Pancreas (tissue), 10 donors: ENCODE data around the gene NUDT3. TPM values are rescaled to one million over a fixed set of nuclear protein-coding genes. Genes with fewer than 3 reads are reported as not detected.
A peak's percentile ranks its signal among the peaks of the same experiment; 100 is the strongest.

Experiments
- ATAC-seq, 4 donors: fragments of 200-7000 bp; cut with Tn5 transposase; one replicate each; pipeline versions ENCODE4 v1.8.0 to v1.9.1; 2020; ENCODE audit warnings: mild to moderate bottlenecking in 4 of 4, moderate library complexity in 4 of 4
- DNase-seq, 6 donors: peaks; one replicate each; pipeline ENCODE4 v3.0.0-alpha.2; 2020
- FAIRE-seq: peaks from 2 replicates; lab custom pipeline; 2012; peaks lifted over from hg19 to GRCh38; lab: Jason Lieb, UNC
- H3K27ac ChIP-seq, 4 donors: fragments of 200-600 bp; sonication (generic); 1 replicate in 3 of 4; 2 replicates in 1 of 4; pipeline versions ENCODE4 v1.5.0 to v1.8.0; 2020
- H3K27me3 ChIP-seq, 4 donors: fragments of 200-600 bp; one replicate each; pipeline ENCODE4 v1.8.0; 2021
- H3K36me3 ChIP-seq, 3 donors: fragments of 200-600 bp; sonication (generic) in 1 of 3; one replicate each; pipeline versions ENCODE4 v1.5.0 to v1.8.0; 2020 to 2021
- H3K4me1 ChIP-seq, 3 donors: fragments of 200-600 bp; one replicate each; pipeline ENCODE4 v1.8.0; 2021
- H3K4me3 ChIP-seq, 4 donors: fragments of 200-600 bp; sonication (generic) in 2 of 4; one replicate each; pipeline versions ENCODE4 v1.5.0 to v1.8.0; 2020 to 2021
- H3K9me3 ChIP-seq, 4 donors: fragments of 200-600 bp; one replicate each; pipeline ENCODE4 v1.8.0; 2021
- CTCF ChIP-seq, 4 donors: fragments of 200-600 bp; sonication (generic) in 3 of 4; IDR thresholded peaks; one replicate each; pipeline versions ENCODE4 v1.5.0 to v1.8.0; 2021; ENCODE audit warnings: antibody characterized with exemption in 4 of 4
- WGBS, 2 donors: extraction: QIAGEN DNeasy Blood & Tissue Kit; methylation state at CpG; one replicate each; pipeline ENCODE4 v1.1.7; 2013; 5-methylcytosine and 5-hydroxymethylcytosine counted together
- intact Hi-C, 3 donors: fragments of 100-400 bp; cut with DNase I; formaldehyde crosslinking; loops; one replicate each; pipeline versions ENCODE4 v1.11.1 to v1.14.2; 2022
- polyA plus RNA-seq, 2 donors: library from polyadenylated mRNA; stranded (reverse); fragments of 200-250 nt; gene quantifications; one replicate each; pipeline ENCODE4 v1.2.3, GENCODE V29; 2013
- total RNA-seq, 6 donors: library from RNA; stranded (reverse); fragmentation: NEBNext Ultra II Directional in 4 of 6; extraction: Animal tissue kit (Norgen Biotek cat#: 25700) in 4 of 6; gene quantifications; one replicate each; pipeline versions ENCODE4 v1.2.1 to v1.2.4, GENCODE V29; 2021 to 2023
- donor health status: healthy with polysubstance abuse.
- donor health status: DM: no; HTN: no; CAD: no; lungs with moderate emphysema.
- donor health status: DM: no; HTN: no; CAD: no.
- donor health status: control.
- donor health status: control.
- donor health status: Bipolar disorder and iron deficiency.
- donor health status: DM: yes; HTN: yes; CAD: no.
- donor health status: DM: no; HTN: no; CAD: no.
- donor health status: DM: no; HTN: no; CAD: no.
- donor health status: DM: yes; HTN: yes; CAD: no.

NUDT3 gene
- total and polyA plus RNA-seq, 8 donors: 7.1 to 20.7 (median 14.0) TPM

GRCh38 chr6:34393966-34394305 is 1.5 kb upstream of the NUDT3 start:
- no peaks in the 10 kb centered on the region for H3K9me3 ChIP-seq
- H3K27ac ChIP-seq: peak overlapping the region in 1 of 4 donors; percentile 5
- no peak overlapping the region for H3K4me3 ChIP-seq
- peaks cover 0 to 13% (median 11%) of the 10 kb centered on the region in 3 donors for H3K4me1 ChIP-seq
- no peaks in the 10 kb centered on the region for H3K36me3 ChIP-seq
- ATAC-seq: no peak
- WGBS, 2 donors: 84 to 88% methylated on average over 3 of the region's 3 CpGs
- H3K27me3 ChIP-seq: no peaks in the 10 kb centered on the region
- no peak for FAIRE-seq
- intact Hi-C loops: no loop called here
- TF ChIP-seq CTCF (IDR thresholded peaks at IDR 0.05): no peak
- DNase-seq: no peak

- Histone ChIP-seq H3K4me3 (peak overlapping the region; percentile 66 to 94 (median 90)), H3K27ac (peak overlapping the region; percentile 79 to 94 (median 90)), H3K27me3 (no peaks in the 10 kb centered on the region), H3K36me3 (no peaks in the 10 kb centered on the region), H3K4me1 (peaks cover 0 to 13% (median 11%) of the 10 kb centered on the region in 3 donors), H3K9me3 (no peaks in the 10 kb centered on the region)
- TF ChIP-seq CTCF (IDR thresholded peaks at IDR 0.05): no peak
- intact Hi-C loops: no loop called here
- WGBS, 2 donors: 41 to 43% methylated on average over 16 of the region's 16 CpGs
- FAIRE-seq: no peak
- no peak for DNase-seq
- no peak for ATAC-seq
These were observed 909 bp upstream of the NUDT3 start for GRCh38 chr6:34393191-34393965.

DNA sequence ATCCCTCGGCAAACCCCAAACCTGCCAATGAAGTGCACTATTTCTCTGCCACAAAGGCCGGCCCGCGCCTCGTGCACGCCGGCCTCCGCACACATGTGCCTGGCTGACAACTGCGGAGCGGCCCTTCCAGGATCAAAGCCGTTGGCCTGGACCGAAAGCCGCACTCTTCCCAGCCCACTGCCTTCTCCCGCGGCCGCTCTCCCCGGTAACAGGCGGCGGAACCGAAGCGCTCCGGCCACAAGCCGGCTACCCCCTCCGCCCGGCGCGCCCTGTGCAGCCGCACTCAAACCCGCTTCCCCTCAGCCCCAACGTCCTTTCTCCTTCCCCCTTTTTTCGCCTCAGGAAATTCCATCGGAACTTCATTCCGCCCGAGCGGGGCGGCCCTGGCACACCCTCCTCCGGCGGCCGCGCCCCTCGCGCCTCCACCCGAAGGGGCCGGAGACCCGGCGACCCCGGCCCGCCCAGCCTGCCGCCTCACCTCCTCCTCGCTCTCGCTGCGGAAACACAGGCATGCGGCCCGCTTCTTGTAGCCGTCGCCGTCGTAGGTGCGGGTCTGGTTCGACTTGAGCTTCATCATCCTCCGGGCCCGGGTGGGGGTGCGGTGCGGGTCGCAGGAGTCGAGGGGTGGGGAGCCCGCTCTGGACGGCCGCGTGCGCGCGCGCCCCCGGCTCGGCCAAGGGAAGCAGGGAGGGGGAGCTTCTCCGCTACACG is 528 bp downstream of the NUDT3 start:
- DNase-seq: peak; percentile 39 to 83 (median 62)
- ATAC-seq: peak; percentile 40 to 66 (median 60)
- no peak for FAIRE-seq
- Histone ChIP-seq H3K27ac (peak overlapping the region; percentile 79 to 94 (median 90)), H3K4me3 (peak overlapping the region; percentile 66 to 94 (median 90)), H3K27me3 (no peaks in the 10 kb centered on the region), H3K4me1 (peaks cover 0 to 14% (median 13%) of the 10 kb centered on the region in 3 donors), H3K36me3 (no peaks in the 10 kb centered on the region), H3K9me3 (no peaks in the 10 kb centered on the region)
- intact Hi-C loops: no loop called here
- no peak for TF ChIP-seq CTCF (IDR thresholded peaks at IDR 0.05)
- WGBS, 2 donors: 0 to 1% methylated on average over 64 to 78 of the region's 78 CpGs

DNA sequence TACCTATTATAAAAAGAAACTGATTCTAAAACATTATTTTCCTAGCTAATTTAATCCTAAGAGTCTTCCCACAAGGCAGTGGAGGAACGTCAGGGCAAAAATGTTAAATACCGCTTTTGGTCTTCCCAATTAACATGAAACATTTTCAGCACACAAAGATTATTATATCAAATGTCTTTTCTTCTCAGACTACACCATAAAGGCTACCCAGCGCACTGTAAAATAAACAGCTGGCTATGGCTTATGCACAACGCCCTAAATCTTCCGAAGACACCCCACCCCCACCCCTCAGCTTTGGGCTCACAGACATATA is 1.0 kb downstream of the NUDT3 start:
- FAIRE-seq: no peak
- 1 to 3% methylated on average over 5 of the region's 5 CpGs for WGBS, 2 donors

More for the DNA sequence above, 1.0 kb downstream of the NUDT3 start:
- Histone ChIP-seq H3K4me3 (peak overlapping the region; percentile 66 to 94 (median 90)), H3K36me3 (no peaks in the 10 kb centered on the region), H3K9me3 (no peaks in the 10 kb centered on the region), H3K4me1 (peaks cover 0 to 19% (median 13%) of the 10 kb centered on the region in 3 donors), H3K27me3 (no peaks in the 10 kb centered on the region), H3K27ac (peak overlapping the region; percentile 79 to 94 (median 90))
- no peak for TF ChIP-seq CTCF (IDR thresholded peaks at IDR 0.05)
- DNase-seq (no peak), ATAC-seq (no peak)
- intact Hi-C loops: no loop called here
